OCI-LY3 (cell line): ENCODE data around the gene PCGF2.

ENCODE experiments used
- EZH2phosphoT487 ChIP-seq: fragments of 200-600 bp; shearing (Covaris generic); IDR thresholded peaks from 2 replicates; pipeline ENCODE4 v1.6.1; 2018; ENCODE audit warnings: antibody characterized with exemption, mixed run types, low read depth
- TF ChIP-seq, protein P1 (sequence below): fragments of 200-600, 300-600 bp; sonication (generic); IDR thresholded peaks from 2 replicates; pipeline ENCODE4 v1.5.1; 2014; ENCODE audit warnings: antibody characterized with exemption, low read length, low read depth

DNA sequence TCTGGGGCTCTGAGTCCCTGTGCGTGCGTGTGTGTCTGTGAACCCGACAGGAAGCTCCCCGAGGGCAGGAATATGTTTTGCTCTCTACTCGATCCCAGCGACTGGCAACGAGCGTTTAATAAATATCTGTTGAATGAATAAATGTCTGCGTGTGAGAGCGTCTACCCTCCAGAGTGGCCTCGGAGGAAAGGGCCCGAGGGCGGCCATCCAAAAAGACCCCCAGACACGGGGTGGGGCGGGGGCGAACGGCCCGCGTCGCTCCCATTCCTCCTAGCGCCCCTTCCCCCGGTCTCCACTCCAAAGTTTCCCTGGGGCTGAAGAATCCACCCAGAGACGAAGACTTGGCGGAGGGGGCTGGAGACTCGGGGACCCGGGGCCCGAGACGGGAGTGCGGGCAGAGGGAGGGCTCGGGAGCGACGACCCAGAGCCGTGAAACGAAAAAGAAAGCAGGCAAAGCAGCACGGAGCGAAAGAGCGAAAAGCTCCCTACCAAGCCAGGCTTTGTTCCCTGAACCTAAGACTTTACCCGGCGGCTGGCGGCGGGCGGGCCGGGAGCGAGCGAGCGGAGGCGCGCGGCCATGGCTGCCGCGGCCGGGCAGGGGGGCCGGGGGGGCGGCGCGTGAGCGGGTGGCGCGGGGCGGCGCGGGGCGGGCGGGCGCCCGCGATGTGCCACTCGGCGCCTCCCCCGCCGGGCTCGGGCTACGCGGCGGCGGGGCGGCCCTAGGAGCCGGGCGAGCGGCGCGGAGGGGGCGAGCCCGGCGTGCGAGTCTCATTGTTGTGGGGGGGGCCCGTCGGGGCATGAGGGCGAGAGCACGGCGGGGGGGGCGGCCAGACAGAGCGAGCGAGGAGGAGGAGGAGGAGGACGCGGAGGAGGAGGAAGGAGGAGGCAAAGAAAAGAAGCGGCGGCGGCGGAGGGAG is 43.3 kb downstream of the PCGF2 start, which contains the start of gene MLLT6:
- TF ChIP-seq, protein P1, sequence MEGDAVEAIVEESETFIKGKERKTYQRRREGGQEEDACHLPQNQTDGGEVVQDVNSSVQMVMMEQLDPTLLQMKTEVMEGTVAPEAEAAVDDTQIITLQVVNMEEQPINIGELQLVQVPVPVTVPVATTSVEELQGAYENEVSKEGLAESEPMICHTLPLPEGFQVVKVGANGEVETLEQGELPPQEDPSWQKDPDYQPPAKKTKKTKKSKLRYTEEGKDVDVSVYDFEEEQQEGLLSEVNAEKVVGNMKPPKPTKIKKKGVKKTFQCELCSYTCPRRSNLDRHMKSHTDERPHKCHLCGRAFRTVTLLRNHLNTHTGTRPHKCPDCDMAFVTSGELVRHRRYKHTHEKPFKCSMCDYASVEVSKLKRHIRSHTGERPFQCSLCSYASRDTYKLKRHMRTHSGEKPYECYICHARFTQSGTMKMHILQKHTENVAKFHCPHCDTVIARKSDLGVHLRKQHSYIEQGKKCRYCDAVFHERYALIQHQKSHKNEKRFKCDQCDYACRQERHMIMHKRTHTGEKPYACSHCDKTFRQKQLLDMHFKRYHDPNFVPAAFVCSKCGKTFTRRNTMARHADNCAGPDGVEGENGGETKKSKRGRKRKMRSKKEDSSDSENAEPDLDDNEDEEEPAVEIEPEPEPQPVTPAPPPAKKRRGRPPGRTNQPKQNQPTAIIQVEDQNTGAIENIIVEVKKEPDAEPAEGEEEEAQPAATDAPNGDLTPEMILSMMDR = no peak
- no peak for TF ChIP-seq EZH2phosphoT487
